WTC11 (cell line): ENCODE results near the gene FMOD. TPM values are rescaled to one million over a fixed set of nuclear protein-coding genes. Genes with fewer than 3 reads are reported as not detected.

Experiments
- ATAC-seq: fragments of 200-7000 bp; cut with Tn5 transposase; 2 replicates; pipeline ENCODE4 v1.10.0; 2021; ENCODE audit warnings: mild to moderate bottlenecking, moderate library complexity
- CTCF ChIA-PET: fragments of 300-600 bp; sonication (Branson Sonifier 250); formaldehyde crosslinking; loops from one replicate; lab custom pipeline; 2021; ENCODE audit warnings: antibody characterized with exemption; lab: Charles Lee
- POLR2A ChIA-PET: fragments of 350-600 bp; sonication (Branson Sonifier 250); formaldehyde crosslinking; loops from one replicate; lab custom pipeline; 2021; ENCODE audit warnings: antibody characterized with exemption; lab: Charles Lee
- DNase-seq: peaks from one replicate; pipeline ENCODE4 v3.0.0; 2021; ENCODE audit warnings: low spot score
- H3K27ac Mint-ChIP-seq: 2 replicates; pipeline ENCODE4 v1.8.0; 2021; ENCODE audit warnings: mixed read lengths
- H3K27me3 Mint-ChIP-seq: 2 replicates; pipeline ENCODE4 v1.8.0; 2021; ENCODE audit warnings: low read depth, mild to moderate bottlenecking, moderate library complexity, mixed read lengths
- H3K36me3 Mint-ChIP-seq: 2 replicates; pipeline ENCODE4 v1.8.0; 2021; ENCODE audit warnings: mixed read lengths
- H3K4me1 Mint-ChIP-seq: 2 replicates; pipeline ENCODE4 v1.8.0; 2022; ENCODE audit warnings: mixed read lengths
- H3K4me3 Mint-ChIP-seq: 2 replicates; pipeline ENCODE4 v1.8.0; 2021; ENCODE audit warnings: mild to moderate bottlenecking, moderate library complexity, mixed read lengths
- H3K9me3 Mint-ChIP-seq: 2 replicates; pipeline ENCODE4 v1.8.0; 2021; ENCODE audit warnings: mixed read lengths
- CTCF ChIP-seq: fragments of 200-600 bp; IDR thresholded peaks from 2 replicates; pipeline ENCODE4 v1.8.0; 2022; ENCODE audit warnings: antibody characterized with exemption
- ETV6 ChIP-seq: sonication (generic); formaldehyde crosslinking; IDR thresholded peaks from 2 replicates; pipeline ENCODE4 v1.8.1; 2022; ENCODE audit warnings: mild to moderate bottlenecking, missing genetic modification reagents
- FOXK1 ChIP-seq: sonication (generic); formaldehyde crosslinking; IDR thresholded peaks from 2 replicates; pipeline ENCODE4 v1.8.0; 2022; ENCODE audit warnings: mild to moderate bottlenecking, moderate library complexity, missing genetic modification reagents
- IRF1 ChIP-seq: sonication (generic); formaldehyde crosslinking; IDR thresholded peaks from 2 replicates; pipeline ENCODE4 v1.8.0; 2023; ENCODE audit warnings: missing genetic modification reagents
- MAX ChIP-seq: sonication (generic); formaldehyde crosslinking; IDR thresholded peaks from 2 replicates; pipeline ENCODE4 v1.8.0; 2022; ENCODE audit warnings: mild to moderate bottlenecking, missing genetic modification reagents
- MYBL2 ChIP-seq: sonication (generic); formaldehyde crosslinking; IDR thresholded peaks from 2 replicates; pipeline ENCODE4 v1.8.1; 2023; ENCODE audit warnings: mild to moderate bottlenecking, moderate library complexity, missing genetic modification reagents
- SMAD4 ChIP-seq: sonication (generic); formaldehyde crosslinking; IDR thresholded peaks from 2 replicates; pipeline ENCODE4 v1.8.0; 2022; ENCODE audit warnings: mild to moderate bottlenecking, missing genetic modification reagents
- TCF7 ChIP-seq: sonication (generic); formaldehyde crosslinking; IDR thresholded peaks from 2 replicates; pipeline ENCODE4 v1.8.0; 2022; ENCODE audit warnings: mild to moderate bottlenecking, low read depth, missing genetic modification reagents, moderate library complexity
- TEAD4 ChIP-seq: sonication (generic); formaldehyde crosslinking; IDR thresholded peaks from 2 replicates; pipeline ENCODE4 v1.8.0; 2022; ENCODE audit warnings: mild to moderate bottlenecking, missing genetic modification reagents
- ZNF263 ChIP-seq: sonication (generic); formaldehyde crosslinking; IDR thresholded peaks from 2 replicates; pipeline ENCODE4 v1.8.1; 2022; ENCODE audit warnings: low read depth, mild to moderate bottlenecking, moderate library complexity, missing genetic modification reagents
- total RNA-seq: library from RNA; stranded (reverse); gene quantifications from 3 replicates; pipeline ENCODE4 v1.2.3, GENCODE V29; 2021
- TF ChIP-seq, protein P1 (sequence below): sonication (generic); formaldehyde crosslinking; IDR thresholded peaks from 2 replicates; pipeline ENCODE4 v1.8.1; 2023; ENCODE audit warnings: mild to moderate bottlenecking, missing genetic modification reagents

FMOD gene
- total RNA-seq, 1 experiment from 2014 or later, result 0.79 TPM

GRCh38 chr1:203321273-203322052 lies 29.5 kb downstream of the FMOD start:
- Mint-ChIP-seq H3K9me3 (no peaks in the 10 kb centered on the region), H3K4me3 (no peak overlapping the region), H3K27ac (no peak overlapping the region), H3K36me3 (no peaks in the 10 kb centered on the region), H3K27me3 (peaks cover 98% of the 10 kb centered on the region)
- POLR2A ChIA-PET, result interaction anchor here (1.4 to 1.8 kb wide), 2 partner anchors 15 to 31 kb away, joined by 8 to 11 read pairs; no protein-coding TSS in a partner anchor
- DNase-seq, result no peak
- CTCF ChIA-PET, result interaction anchor here (0.5 to 2.3 kb wide), 21 partner anchors 9 to 410 kb away, joined by 3 to 16 read pairs (median 4); partner anchors contain the start of gene BTG2
- no peak for TF ChIP-seq TEAD4 (CRISPR knock-in tag)
- 0 out of 2 replicates have a peak, but pooled peaks have one; percentile 17 for TF ChIP-seq MAX
- no peak for TF ChIP-seq ETV6 (CRISPR knock-in tag)
- TF ChIP-seq, all 79 proteins: peak for 1
- peaks cover 43% of the 10 kb centered on the region for H3K4me1 Mint-ChIP-seq
- ATAC-seq, result no peak

- H3K4me1 Mint-ChIP-seq, result peaks cover 36% of the 10 kb centered on the region
- H3K27ac Mint-ChIP-seq, result no peak overlapping the region
These were observed 30.2 kb downstream of the FMOD start for GRCh38 chr1:203320591-203321272.

GRCh38 chr1:203318229-203318517 lies 32.7 kb downstream of the FMOD start:
- TF ChIP-seq ZNF263 (CRISPR knock-in tag) (no peak), IRF1 (CRISPR knock-in tag) (no peak), CTCF (no peak), TCF7 (no peak), SMAD4 (CRISPR knock-in tag) (no peak)
- TF ChIP-seq, protein P1, sequence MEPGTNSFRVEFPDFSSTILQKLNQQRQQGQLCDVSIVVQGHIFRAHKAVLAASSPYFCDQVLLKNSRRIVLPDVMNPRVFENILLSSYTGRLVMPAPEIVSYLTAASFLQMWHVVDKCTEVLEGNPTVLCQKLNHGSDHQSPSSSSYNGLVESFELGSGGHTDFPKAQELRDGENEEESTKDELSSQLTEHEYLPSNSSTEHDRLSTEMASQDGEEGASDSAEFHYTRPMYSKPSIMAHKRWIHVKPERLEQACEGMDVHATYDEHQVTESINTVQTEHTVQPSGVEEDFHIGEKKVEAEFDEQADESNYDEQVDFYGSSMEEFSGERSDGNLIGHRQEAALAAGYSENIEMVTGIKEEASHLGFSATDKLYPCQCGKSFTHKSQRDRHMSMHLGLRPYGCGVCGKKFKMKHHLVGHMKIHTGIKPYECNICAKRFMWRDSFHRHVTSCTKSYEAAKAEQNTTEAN (CRISPR knock-in tag), result no peak
- POLR2A ChIA-PET, result interaction anchor here (1.7 kb wide), 1 partner anchor 12 kb away, joined by 7 read pairs; no protein-coding TSS in a partner anchor
- Mint-ChIP-seq H3K9me3 (no peaks in the 10 kb centered on the region), H3K36me3 (no peaks in the 10 kb centered on the region), H3K4me3 (no peak overlapping the region), H3K27me3 (peaks cover 94% of the 10 kb centered on the region), H3K4me1 (peaks cover 19% of the 10 kb centered on the region), H3K27ac (no peak overlapping the region)
- CTCF ChIA-PET, result interaction anchor here (1.2 to 2.6 kb wide), 3 partner anchors 10 to 51 kb away, joined by 5 to 16 read pairs (median 8); no protein-coding TSS in a partner anchor
- DNase-seq (no peak), ATAC-seq (no peak)

More at GRCh38 chr1:203320591-203321272, 30.2 kb downstream of the FMOD start:
- H3K4me3 Mint-ChIP-seq, result no peak overlapping the region
- POLR2A ChIA-PET, result interaction anchor here (1.4 to 1.8 kb wide), 2 partner anchors 14 to 30 kb away, joined by 8 to 11 read pairs; no protein-coding TSS in a partner anchor
- TF ChIP-seq IRF1 (CRISPR knock-in tag) (no peak), FOXK1 (0 out of 2 replicates have a peak, but pooled peaks have one; percentile 57), MYBL2 (no peak), MAX (peak; percentile 63; the same call in 1 of the 2 replicates)
- H3K36me3 Mint-ChIP-seq, result no peaks in the 10 kb centered on the region
- CTCF ChIA-PET, result interaction anchor here (0.5 to 2.3 kb wide), 20 partner anchors 8 to 411 kb away, joined by 3 to 16 read pairs (median 4); partner anchors contain the start of gene BTG2
- H3K9me3 Mint-ChIP-seq, result no peaks in the 10 kb centered on the region
- H3K27me3 Mint-ChIP-seq, result peaks cover 96% of the 10 kb centered on the region
- DNase-seq, result peak; percentile 63
- peak; percentile 97 for ATAC-seq
